ENCODE results near the gene RSAD1.

DNA sequence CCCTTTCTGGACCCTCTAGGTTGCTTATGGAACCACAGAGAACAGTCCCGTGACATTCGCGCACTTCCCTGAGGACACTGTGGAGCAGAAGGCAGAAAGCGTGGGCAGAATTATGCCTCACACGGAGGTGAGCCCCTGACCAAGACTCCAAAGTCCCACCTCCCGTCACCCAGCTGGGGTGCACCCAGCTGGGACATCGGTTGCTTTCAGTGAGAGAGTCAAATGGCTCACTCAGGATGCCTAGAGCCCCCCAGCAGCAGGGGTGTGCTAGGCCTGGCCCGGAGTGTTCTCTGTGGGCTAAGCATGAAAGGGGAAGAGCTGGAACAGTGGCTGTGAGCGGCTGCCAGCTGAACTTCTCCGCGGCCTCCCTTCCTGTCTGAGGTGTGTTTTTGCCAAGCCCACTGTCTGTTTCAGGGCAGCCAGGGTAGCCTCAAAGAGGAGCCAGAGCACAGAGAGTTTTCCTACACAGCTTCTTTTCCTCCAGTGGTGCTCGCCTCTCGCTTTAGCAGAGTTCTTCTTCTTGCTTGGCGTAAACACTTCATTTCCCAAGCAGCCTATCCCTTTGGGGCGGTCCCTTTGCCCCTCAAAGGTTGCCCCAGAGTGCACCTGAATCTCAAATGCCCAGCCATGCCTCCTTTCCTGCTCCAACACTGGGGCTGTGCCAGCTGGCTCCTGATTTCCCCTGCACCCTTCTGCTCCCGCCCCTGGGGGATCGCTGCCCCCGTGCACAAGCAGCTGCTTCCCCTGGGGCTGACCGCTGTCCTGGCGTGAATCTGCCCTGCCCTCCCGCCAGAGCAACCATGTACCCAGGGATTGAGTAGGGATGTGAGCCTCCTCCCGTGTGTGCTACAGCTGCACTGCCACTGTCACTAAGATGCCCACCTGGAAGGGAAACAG is 7.4 kb upstream of the RSAD1 start:
- TF ChIP-seq, protein P1, sequence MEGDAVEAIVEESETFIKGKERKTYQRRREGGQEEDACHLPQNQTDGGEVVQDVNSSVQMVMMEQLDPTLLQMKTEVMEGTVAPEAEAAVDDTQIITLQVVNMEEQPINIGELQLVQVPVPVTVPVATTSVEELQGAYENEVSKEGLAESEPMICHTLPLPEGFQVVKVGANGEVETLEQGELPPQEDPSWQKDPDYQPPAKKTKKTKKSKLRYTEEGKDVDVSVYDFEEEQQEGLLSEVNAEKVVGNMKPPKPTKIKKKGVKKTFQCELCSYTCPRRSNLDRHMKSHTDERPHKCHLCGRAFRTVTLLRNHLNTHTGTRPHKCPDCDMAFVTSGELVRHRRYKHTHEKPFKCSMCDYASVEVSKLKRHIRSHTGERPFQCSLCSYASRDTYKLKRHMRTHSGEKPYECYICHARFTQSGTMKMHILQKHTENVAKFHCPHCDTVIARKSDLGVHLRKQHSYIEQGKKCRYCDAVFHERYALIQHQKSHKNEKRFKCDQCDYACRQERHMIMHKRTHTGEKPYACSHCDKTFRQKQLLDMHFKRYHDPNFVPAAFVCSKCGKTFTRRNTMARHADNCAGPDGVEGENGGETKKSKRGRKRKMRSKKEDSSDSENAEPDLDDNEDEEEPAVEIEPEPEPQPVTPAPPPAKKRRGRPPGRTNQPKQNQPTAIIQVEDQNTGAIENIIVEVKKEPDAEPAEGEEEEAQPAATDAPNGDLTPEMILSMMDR (IDR thresholded peaks at IDR 0.05; ENCODE audit: low read depth, low read length, missing input control) = no peak
- TF ChIP-seq HNF4G (IDR thresholded peaks at IDR 0.05) (no peak), JUND (IDR thresholded peaks at IDR 0.05) (no peak), YY1 (IDR thresholded peaks at IDR 0.05) (no peak), TAF1 (conservative IDR thresholded peaks at IDR 0.05) (no peak), FOXA1 (IDR thresholded peaks at IDR 0.05) (no peak), SP1 (IDR thresholded peaks at IDR 0.05) (no peak), EGR1 (IDR thresholded peaks at IDR 0.05; ENCODE audit: low read depth in 2 of 2) (no peak)
- TF ChIP-seq, protein P2, sequence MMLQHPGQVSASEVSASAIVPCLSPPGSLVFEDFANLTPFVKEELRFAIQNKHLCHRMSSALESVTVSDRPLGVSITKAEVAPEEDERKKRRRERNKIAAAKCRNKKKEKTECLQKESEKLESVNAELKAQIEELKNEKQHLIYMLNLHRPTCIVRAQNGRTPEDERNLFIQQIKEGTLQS (IDR thresholded peaks at IDR 0.05) = no peak
- TF ChIP-seq, protein P3, sequence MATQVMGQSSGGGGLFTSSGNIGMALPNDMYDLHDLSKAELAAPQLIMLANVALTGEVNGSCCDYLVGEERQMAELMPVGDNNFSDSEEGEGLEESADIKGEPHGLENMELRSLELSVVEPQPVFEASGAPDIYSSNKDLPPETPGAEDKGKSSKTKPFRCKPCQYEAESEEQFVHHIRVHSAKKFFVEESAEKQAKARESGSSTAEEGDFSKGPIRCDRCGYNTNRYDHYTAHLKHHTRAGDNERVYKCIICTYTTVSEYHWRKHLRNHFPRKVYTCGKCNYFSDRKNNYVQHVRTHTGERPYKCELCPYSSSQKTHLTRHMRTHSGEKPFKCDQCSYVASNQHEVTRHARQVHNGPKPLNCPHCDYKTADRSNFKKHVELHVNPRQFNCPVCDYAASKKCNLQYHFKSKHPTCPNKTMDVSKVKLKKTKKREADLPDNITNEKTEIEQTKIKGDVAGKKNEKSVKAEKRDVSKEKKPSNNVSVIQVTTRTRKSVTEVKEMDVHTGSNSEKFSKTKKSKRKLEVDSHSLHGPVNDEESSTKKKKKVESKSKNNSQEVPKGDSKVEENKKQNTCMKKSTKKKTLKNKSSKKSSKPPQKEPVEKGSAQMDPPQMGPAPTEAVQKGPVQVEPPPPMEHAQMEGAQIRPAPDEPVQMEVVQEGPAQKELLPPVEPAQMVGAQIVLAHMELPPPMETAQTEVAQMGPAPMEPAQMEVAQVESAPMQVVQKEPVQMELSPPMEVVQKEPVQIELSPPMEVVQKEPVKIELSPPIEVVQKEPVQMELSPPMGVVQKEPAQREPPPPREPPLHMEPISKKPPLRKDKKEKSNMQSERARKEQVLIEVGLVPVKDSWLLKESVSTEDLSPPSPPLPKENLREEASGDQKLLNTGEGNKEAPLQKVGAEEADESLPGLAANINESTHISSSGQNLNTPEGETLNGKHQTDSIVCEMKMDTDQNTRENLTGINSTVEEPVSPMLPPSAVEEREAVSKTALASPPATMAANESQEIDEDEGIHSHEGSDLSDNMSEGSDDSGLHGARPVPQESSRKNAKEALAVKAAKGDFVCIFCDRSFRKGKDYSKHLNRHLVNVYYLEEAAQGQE (IDR thresholded peaks at IDR 0.05) = no peak
- TF ChIP-seq, protein P4, sequence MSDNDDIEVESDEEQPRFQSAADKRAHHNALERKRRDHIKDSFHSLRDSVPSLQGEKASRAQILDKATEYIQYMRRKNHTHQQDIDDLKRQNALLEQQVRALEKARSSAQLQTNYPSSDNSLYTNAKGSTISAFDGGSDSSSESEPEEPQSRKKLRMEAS (IDR thresholded peaks at IDR 0.05) = no peak
- TF ChIP-seq, protein P5, sequence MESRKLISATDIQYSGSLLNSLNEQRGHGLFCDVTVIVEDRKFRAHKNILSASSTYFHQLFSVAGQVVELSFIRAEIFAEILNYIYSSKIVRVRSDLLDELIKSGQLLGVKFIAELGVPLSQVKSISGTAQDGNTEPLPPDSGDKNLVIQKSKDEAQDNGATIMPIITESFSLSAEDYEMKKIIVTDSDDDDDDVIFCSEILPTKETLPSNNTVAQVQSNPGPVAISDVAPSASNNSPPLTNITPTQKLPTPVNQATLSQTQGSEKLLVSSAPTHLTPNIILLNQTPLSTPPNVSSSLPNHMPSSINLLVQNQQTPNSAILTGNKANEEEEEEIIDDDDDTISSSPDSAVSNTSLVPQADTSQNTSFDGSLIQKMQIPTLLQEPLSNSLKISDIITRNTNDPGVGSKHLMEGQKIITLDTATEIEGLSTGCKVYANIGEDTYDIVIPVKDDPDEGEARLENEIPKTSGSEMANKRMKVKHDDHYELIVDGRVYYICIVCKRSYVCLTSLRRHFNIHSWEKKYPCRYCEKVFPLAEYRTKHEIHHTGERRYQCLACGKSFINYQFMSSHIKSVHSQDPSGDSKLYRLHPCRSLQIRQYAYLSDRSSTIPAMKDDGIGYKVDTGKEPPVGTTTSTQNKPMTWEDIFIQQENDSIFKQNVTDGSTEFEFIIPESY (IDR thresholded peaks at IDR 0.05) = no peak

Data from liver (tissue), 3 donors.